HK-2 (cell line): ENCODE results near the gene MAPK8IP1.
A peak's percentile ranks its signal among the peaks of the same experiment; 100 is the strongest.

ENCODE experiments used
- DNase-seq: peaks from one replicate; pipeline ENCODE4 v3.0.0-alpha.2; 2018; ENCODE audit not compliant: unreplicated experiment

MAPK8IP1 gene

GRCh38 chr11:45926536-45927331, 41.3 kb downstream of the MAPK8IP1 start:
- DNase-seq, result no peak

GRCh38 chr11:45927332-45927683, 41.9 kb downstream of the MAPK8IP1 start:
- no peak for DNase-seq

- DNase-seq, result no peak
Observed at GRCh38 chr11:45927684-45928413, 42.4 kb downstream of the MAPK8IP1 start.

- DNase-seq, result no peak
Observed at GRCh38 chr11:45928535-45929215, 43.2 kb downstream of the MAPK8IP1 start.

- no peak for DNase-seq
Observed at GRCh38 chr11:45929486-45930030, 44.1 kb downstream of the MAPK8IP1 start.

GRCh38 chr11:45930031-45930794, 44.8 kb downstream of the MAPK8IP1 start:
- no peak for DNase-seq

GRCh38 chr11:45930951-45931570, 45.6 kb downstream of the MAPK8IP1 start:
- DNase-seq, result no peak

- no peak for DNase-seq
Observed at GRCh38 chr11:45931739-45932138, 46.3 kb downstream of the MAPK8IP1 start.

GRCh38 chr11:45932217-45932616, 46.8 kb downstream of the MAPK8IP1 start:
- DNase-seq, result no peak

GRCh38 chr11:45933131-45933831, 47.8 kb downstream of the MAPK8IP1 start:
- DNase-seq, result peak; percentile 46

GRCh38 chr11:45933846-45934579, 48.6 kb downstream of the MAPK8IP1 start:
- DNase-seq, result no peak

GRCh38 chr11:45934580-45935318, 49.3 kb downstream of the MAPK8IP1 start:
- no peak for DNase-seq

- DNase-seq, result no peak
Observed at GRCh38 chr11:45935349-45936064, 50.1 kb downstream of the MAPK8IP1 start.

- no peak for DNase-seq
Observed at GRCh38 chr11:45936511-45937054, 51.1 kb downstream of the MAPK8IP1 start.

GRCh38 chr11:45937916-45938315, 52.5 kb downstream of the MAPK8IP1 start:
- DNase-seq, result no peak

- no peak for DNase-seq
Observed at GRCh38 chr11:45939836-45940235, 54.4 kb downstream of the MAPK8IP1 start.

- DNase-seq, result no peak
Observed at GRCh38 chr11:45941285-45941684, 55.8 kb downstream of the MAPK8IP1 start.

GRCh38 chr11:45942381-45942780, 56.9 kb downstream of the MAPK8IP1 start:
- DNase-seq, result no peak
